GM18517 (cell line): Measurements from ENCODE around the gene CHTF18.
"Not testable (repeated sequence)": the region's sequence is repeated elsewhere in the genome, so short reads cannot be mapped to it uniquely, and the experiment has no call there.

ENCODE experiments used
- ATAC-seq: cut with Tn5 transposase; IDR thresholded peaks from one replicate; pipeline ENCODE4 v1.9.1; 2021; ENCODE audit warnings: mild to moderate bottlenecking, moderate library complexity; ENCODE audit not compliant: unreplicated experiment

The CHTF18 gene

DNA sequence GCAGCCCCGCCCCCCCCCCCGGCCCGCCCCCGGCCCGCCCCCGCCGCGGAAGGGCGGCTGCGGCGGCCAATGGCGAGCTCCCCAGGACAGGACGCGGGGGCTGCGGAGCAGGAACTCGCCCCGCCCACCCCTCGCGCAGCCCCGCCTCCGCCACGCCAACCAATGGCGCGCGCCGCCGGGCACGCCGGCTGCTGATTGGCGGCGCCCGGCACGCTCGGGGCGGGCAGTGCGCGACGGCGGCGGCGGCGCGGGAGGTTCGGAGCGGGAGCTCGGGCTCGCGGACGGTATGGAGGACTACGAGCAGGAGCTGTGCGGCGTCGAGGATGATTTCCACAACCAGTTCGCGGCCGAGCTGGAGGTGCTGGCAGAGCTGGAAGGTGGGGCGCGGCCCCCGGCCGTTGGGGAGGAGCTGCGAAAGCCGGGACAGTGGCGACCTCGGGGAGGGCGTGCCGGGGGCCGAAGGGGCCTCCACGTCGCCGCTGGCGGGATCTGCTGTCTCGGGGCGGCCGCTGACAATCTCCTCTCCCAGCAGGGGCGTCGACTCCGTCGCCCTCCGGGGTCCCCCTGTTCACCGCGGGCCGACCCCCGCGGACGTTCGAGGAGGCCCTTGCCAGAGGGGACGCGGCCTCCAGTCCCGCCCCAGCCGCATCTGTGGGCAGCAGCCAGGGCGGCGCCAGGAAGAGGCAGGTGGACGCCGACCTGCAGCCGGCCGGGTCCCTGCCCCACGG is at the start of gene CHTF18:
Gene CHTF18 (plus strand): TSS at position 222 of the 728 bp plus-strand sequence. CDS start 65 bp downstream, at position 287.
- peak; percentile 62 for ATAC-seq

DNA sequence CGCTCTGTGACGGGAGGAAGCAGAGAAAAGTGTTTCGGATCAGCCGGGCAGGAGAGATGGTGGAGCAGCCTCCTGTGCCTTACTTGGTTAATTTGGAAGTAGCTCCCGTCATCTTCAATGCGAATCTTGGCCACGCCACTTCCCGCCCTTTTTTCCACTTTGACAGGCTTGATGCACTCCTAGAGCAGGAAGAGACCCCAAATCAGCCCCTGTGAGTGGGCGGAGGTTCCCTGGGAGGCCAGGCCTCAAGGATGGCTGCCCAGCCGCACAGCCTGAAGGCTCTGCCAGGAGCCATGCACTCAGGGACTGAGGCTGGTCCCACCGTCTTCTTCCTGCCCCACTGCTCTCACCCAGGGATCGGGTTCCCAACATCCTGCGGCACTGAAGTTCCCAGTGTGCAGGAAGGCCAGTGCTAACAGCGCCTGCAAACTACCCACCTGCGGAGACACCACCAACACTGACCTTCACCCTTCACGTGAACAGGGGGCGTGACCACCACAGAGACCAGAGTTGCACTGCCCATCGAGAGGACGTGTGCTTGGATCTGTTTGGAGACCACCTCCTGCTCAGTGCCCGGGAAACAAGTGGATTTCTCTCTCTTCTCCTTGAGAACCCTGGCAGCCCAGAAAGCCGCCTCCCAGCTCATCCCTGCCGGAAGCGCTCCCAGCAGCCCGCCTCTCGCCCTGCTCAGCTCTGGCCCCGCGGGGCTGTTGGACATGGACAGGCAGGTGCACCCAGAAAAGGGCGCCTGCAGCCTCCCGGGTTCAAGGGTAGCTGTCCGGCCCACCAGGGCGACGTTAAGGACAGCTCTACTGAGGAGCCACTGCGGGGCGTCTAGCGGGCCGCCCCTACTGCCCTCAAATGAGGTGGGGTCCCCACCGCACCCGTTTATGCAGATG is 48.6 kb upstream of the CHTF18 start:
- no peak for ATAC-seq

DNA sequence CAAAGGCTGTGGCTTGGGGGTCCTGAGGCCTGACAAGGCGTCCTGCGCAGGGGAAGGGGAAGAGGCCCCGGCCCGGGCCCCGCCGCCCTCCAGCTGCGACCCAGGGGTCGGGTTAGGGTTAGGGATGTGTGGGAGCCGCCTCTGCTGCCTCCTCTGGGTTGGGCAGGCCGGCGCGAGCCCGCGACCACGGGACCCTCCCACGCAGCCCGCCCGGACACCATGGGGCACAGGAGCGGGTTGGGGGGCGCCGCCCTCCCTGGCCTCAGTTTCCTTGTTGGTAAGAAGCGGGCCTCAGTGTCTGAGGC is 48.0 kb upstream of the CHTF18 start:
- no peak for ATAC-seq

DNA sequence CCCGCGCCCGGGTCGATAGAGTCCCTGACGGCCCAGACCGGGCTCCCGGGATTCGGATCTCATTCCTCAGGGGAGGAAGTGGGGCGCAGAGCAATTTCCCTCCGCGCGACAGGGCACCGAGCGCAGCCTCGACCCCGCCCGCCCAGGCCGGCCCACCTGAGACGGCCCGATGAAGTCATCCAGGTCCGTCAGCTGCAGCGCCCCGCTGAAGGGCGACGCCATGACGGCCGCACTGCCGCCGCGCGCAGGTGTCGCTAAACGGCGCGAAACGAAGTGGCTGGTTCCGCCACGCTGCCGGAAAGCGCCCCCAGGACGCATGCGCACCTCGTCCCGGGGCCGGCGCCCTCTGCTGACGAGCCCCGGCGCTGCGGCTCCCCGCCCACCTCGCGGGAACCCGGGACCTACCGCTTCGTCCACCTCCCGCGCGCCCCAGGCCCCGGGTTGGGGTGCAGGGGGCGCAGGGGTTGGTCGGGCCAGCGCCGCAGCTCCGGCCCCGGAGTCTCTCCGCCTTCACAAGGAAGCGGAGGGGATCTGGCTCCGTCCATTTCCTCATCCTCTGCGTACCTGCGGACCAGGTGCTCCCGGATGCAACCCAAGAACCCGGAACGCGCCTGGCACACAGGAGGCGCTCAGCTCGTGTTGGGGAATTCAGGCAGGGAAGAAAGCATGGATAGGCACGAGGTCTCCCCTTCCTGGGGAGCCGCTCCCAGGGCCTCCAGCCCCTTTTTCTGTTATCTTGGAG is 47.5 kb upstream of the CHTF18 start, which contains the start of gene CIAO3:
Gene CIAO3 (minus strand): TSS at position 234 of the 742 bp plus-strand sequence. CDS start 12 bp downstream, at position 222.
- peak; percentile 62 for ATAC-seq

DNA sequence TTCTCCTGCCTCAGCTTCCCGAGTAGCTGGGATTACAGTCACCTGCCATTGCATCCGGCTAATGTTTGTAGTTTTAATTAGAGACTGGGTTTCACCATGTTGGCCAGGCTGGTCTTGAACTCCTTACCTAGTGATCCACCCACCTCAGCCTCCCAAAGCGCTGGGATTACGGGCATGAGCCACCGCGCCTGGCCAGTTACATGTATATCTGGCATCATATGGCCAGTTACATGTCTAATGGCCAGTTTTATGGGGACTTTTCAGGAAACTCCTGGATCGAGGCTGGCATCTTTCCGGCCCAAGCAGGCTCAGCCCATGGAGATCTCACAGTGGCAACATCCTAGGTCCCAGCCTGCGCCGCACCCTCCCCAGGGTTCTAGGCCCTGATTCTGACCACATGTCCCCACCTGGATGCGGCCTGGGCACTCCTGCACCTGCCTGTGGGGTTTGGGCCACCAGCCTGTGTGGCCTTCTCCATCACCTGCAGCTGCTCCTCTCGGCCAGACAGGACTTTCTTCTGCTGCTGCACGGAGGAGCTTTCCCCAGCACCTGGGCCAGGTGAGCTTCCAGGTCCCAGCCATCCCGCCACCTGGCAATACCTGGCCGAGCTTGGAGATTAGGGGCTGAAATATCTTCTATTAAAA is 46.3 kb upstream of the CHTF18 start:
- ATAC-seq, result no peak

DNA sequence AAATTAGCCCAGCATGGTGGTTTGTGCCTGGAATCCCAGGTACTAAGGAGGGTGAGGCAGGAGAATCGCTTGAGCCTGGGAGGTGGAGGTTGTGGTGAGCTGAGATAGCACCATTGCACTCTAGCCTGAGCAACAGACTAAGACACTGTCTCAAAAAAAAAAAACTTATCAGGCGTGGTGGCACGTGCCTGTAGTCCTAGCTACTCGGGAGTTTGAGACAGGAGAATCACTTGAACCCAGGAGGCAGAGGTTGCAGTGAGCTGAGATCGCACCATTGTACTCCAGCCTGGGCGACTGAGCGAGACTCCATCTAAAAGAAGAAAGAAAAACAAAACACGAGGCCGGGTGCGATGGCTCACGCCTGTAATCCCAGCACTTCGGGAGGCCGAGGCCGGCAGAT is 45.5 kb upstream of the CHTF18 start:
- not testable (repeated sequence) for ATAC-seq

DNA sequence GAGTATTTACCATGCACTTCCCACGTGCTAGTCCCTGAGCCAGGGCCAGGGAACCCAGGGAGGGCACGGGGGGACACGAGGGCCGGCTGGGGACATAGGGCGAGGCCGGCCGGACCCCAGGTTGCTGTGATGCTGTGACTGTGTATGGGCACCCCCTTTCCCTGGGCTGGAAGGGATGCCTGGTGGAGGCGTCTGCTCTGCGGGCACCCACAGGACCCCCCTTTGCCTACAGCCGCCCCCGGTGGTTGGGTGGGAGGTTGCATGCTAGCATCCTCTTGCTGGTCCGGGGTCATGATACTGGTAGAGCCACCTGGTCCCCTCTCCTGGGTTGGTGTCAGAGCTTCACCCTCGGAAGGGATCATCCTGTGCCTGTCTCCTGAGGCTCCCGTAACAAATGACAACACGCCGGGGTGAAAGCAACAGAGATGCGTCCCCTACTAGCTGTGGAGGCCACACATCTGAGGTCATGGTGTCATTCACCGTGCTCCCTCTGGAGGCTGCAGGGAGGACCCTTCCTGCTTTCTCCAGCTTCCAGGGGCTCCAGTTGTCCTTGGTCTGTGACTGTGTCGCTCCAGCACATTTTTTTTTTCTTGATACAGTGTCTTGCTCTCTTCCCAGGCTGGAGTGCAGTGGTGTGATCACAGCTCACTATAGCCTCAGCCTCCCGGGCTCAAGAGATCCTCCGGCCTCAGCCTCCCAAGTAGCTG is 44.5 kb upstream of the CHTF18 start:
- ATAC-seq, result no peak

DNA sequence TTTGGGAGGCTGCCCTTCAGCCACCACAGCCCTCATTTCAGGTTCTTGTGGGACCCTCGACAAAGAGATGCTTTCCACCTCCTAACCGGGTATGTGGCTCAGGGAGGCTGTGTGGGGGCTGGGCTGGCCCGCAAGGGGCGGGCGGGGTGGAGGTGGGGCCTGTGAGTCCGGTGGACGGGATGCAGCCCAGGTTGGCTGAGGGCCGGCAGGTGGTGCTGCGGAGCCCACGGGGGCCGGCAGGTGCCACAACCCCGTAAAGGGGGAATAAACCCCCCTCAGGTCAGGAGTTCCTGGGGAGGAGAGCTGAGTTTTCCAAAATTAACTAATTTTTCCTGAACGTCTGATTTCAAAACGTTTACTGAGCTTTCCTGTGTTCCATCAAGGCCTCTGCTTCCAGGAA is 42.7 kb upstream of the CHTF18 start:
- ATAC-seq, result no peak

DNA sequence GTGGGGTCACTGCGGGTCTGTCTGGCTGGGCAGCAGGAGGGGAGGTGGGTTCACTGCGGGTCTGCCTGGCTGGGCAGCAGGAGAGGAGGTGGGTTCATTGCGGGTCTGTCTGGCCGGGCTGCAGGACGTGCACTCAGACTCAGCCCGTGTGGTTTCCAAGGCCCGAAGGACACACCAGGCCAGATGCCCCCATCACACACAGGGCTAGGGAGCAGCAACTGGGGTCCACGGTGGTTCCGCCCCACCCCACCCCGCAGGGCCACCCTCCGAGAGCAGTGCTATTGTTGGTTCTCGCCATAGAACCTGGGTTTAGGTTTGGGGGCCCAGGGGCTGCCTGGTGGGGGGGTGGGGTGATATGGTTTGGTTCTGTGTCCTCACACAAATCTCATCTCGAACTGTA is 41.8 kb upstream of the CHTF18 start:
- no peak for ATAC-seq

DNA sequence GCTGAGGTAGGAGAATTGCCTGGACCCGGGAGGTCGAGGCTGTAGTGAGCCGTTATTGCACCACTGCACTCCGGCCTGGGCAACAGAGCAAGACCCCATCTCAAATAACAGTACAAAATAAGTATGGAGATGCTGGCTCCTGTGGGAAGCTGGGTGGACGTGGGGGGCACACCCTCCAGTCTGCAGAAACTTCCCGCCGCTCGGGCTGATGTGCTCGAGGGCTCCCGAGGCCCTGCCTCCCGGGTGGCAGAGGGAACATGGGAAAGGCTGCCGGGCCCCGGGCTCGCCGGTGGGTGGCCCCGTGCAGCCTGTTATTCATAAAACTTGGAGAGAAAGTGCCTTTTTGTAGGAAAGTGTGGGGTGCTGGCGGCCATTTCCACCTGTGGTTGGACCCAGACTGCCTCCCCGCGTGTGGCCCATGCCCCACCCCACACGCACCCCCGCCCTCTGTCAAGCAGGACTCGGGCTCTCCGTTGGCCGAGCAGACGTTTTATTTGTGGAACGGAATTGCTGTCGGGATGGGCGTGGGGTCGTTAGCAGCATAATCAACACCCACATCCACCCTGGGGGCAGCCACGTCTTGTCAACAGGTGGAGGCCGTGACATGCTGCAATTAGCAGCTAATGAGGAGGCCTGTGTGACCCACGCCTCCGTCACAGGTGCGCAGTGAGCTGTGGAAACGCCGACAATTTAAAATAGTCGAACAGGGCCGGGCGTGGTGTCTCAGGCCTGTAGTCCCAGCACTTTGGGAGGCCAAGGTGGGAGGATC is 40.3 kb upstream of the CHTF18 start:
- ATAC-seq, result no peak

DNA sequence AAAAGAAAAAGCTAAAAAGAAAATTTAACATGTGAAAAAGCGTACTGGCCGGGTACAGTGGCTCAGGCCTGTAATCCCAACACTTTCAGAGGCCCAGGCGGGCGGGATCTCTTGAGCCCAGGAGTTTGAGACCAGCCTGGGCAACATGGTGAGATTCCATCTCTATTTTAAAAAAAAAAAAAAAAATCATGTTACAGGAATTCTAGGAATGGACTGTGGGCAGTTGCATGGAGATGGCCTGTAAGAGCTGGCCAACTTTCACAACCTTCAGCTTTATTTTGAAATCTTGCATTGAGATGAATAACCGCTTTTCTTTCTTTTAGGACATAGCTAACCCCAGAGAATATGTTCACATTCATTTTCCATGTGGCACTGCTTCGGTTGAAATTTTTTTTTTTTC is 39.4 kb upstream of the CHTF18 start:
- no peak for ATAC-seq

DNA sequence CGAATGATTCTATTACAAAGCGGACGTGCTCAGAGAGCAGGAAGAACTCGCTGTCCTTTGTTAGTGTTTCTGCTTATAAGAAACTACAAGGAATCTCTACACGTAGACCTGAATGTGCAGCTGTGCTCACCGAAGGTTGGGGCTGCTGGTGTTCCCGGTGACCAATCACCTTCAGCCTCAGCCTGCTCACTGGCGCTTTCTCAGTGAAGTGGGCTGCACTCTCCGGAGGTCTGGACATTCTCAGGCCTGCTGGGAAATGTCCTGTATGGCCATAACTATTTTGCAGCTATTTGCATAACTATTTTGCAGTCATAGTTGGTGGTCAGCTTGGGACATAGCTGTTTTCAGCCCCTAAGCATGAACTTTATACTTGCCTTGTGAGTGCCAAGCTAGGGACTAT is 37.9 kb upstream of the CHTF18 start:
- ATAC-seq, result no peak

DNA sequence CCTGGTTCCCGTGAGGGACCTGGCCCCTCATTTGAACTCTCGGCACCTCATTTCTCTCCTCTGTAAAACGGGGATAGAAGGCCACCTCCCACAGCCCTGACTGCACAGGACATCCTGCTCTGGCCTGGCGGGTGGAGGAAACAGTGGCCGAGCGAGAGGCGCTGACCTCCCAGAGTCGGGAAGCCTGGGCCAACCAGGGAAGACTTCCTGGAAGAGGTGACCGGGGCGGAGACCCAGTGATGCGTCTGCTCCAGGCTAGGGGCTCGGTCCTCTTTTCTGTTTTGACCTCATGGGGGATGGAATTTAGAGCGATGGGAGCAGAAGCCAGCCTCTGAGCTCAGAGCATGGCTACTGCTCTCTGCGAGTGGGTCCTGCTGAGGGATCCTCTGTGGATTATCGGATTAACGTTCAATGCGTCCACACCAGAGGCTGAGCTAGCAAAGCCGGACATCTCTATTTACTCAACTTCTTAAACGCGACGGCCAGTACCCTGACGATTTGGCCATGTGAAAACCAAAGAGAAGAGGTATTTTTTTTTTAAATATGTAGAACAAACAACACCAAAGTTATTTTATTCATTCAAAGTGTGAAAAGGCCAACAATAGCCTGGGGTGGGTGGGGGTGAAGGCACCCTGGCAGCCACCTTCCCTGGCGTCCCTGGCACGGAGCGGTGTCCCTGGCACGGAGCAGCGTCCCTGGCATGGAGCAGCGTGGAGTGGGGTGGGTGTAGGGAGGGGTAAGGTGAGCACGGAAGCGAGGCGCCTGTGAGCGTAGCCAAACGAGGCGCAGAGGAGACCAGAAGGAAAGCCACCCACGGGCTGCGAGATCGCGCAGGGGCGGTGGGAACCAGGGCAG is 37.0 kb upstream of the CHTF18 start:
- ATAC-seq, result no peak

DNA sequence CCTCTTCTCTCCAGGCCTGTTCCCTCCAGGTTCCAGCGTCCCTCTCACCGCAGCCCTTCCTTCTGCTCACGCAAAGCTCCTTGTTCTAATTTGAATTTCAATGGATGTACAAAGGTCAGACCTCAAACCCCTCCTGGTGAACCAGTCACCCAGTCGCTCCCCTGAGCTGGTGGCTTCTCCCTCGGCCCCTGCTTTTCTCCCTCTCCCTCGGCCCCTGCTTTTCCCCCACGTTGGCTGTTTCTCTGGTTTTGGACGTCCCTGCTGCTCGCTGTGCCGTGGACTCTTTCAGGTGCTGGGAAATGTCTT is 36.5 kb upstream of the CHTF18 start:
- ATAC-seq, result no peak

DNA sequence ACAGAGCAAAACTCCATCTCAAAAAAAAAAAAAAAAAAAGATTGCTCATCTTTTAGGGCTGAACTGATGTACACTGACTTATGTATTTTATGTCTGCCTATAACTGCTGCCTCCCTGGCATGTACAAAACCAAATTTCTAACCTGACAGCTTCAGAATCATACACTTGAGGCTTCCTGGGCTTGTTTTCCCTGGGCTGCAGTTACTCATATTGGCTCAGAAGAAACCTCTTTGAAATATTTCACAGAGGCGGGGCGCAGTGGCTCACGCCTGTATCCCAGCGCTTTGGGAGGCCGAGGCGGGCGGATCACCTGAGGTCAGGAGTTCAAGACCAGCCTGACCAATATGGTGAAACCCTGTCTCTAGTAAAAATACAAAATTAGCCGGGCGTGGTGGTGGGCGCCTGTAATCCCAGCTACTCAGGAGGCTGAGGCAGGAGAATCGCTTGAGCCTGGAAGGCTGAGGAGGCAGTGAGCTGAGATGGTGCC is 34.3 kb upstream of the CHTF18 start:
- ATAC-seq, result not testable (repeated sequence)

DNA sequence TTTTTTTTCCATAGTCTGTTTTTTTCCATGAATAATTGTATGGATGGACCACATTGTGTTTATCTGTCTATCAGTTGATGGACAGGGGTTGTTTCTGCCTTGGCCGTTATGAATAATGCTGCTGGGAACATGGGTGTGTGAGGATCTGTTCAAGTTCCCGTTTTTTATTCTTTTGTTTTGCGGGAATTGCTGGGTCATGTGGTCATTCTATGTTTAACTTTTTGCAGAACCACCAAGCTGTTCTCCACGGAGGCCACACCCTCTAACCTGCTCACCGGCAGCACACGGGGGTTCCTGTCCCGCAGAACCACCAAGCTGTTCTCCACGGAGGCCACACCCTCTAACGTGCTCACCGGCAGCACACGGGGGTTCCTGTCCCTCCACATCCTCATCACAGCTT is 33.8 kb upstream of the CHTF18 start:
- no peak for ATAC-seq

DNA sequence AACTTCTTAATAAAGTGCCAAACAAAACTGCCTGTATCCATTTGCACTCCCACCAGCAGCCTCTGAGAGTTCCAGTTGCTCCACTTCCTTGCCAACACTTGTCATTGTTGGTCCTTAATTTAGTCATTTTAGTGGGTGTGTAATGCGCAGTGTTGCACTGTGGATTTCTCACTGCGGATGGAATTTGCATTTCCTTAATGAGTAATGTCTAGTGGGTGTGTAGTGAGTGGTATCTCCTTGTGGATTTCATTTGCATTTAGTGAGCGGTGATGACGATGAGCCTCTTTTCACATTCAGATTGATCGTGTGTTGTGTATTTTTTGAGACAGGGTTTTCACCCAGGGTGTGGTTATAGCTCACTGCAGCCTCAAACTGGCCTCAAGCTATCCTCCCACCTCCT is 32.0 kb upstream of the CHTF18 start:
- ATAC-seq, result no peak

DNA sequence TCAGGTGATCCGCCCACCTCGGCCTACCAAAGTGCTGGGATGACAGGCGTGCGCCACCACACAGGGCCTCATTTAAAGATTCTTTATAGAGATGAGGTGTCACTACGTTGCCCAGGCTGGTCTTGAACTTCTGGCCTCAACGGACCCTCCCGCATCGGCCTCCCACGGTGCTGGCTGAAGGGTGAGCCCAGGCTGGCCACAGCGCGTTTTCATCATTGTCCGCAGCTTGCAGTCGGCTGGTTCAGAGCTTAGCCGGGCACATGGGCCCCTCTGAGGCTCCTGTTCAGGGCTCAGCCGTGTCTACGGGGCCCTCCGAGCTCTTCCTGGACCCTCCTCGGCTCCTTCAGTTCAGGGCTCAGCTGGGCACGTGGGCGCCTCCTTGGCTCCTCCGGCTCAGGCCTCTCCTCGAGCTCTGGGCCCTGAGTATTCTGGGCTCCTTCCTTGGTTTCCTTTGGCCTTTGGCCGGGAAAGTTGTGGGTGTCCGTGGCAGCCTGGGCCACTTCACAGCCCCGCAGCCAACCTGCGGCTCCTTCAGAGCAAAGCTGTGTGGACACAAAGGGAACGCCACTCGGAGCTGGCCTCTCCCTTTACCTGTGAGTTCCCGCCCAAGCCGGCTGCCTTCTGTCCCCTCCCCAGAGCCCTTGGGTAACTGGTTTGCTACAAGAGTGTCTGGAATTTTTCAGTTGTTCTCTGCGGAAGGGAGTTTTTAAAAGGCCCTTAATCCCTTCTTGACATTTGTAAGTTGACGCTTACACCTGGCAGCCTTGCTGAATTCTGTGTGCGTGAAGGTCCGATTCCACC is 29.1 kb upstream of the CHTF18 start:
- ATAC-seq, result no peak
